CD4-positive, alpha-beta T cell treated with Interleukin-15 for 4 hours (primary cell): ENCODE results near the gene MAPK12.
"Not testable (repeated sequence)": the region's sequence is repeated elsewhere in the genome, so short reads cannot be mapped to it uniquely, and the experiment has no call there.

ENCODE experiments used
- DNase-seq: peaks from one replicate; pipeline ENCODE4 v3.0.0-alpha.2; 2020; ENCODE audit warnings: low spot score

The MAPK12 gene

GRCh38 chr22:50281957-50282356 is 20.5 kb upstream of the MAPK12 start:
- DNase-seq = no peak

- DNase-seq = no peak
Observed at GRCh38 chr22:50281384-50281760, 19.9 kb upstream of the MAPK12 start.

GRCh38 chr22:50280708-50281383 is 19.4 kb upstream of the MAPK12 start:
- DNase-seq = no peak

- no peak for DNase-seq
Observed at GRCh38 chr22:50280022-50280707, 18.7 kb upstream of the MAPK12 start.

GRCh38 chr22:50278956-50279619 is 17.6 kb upstream of the MAPK12 start:
- no peak for DNase-seq

- no peak for DNase-seq
Observed at GRCh38 chr22:50278461-50278860, 17.0 kb upstream of the MAPK12 start.

GRCh38 chr22:50277761-50278160 is 16.3 kb upstream of the MAPK12 start:
- DNase-seq = no peak

GRCh38 chr22:50276143-50276542 is 14.7 kb upstream of the MAPK12 start:
- DNase-seq = peak; percentile 44

- no peak for DNase-seq
Observed at GRCh38 chr22:50275181-50276055, 13.9 kb upstream of the MAPK12 start.

- no peak for DNase-seq
Observed at GRCh38 chr22:50274771-50275170, 13.3 kb upstream of the MAPK12 start.

GRCh38 chr22:50274311-50274710 is 12.8 kb upstream of the MAPK12 start:
- peak; percentile 50 for DNase-seq

- DNase-seq = not testable (repeated sequence)
Observed at GRCh38 chr22:50273781-50274180, 12.3 kb upstream of the MAPK12 start.

GRCh38 chr22:50273352-50273751 is 11.9 kb upstream of the MAPK12 start:
- not testable (repeated sequence) for DNase-seq

- DNase-seq = no peak
Observed at GRCh38 chr22:50272044-50272802, 10.7 kb upstream of the MAPK12 start.

- peak; percentile 55 for DNase-seq
Observed at GRCh38 chr22:50271519-50271970, 10.1 kb upstream of the MAPK12 start.

GRCh38 chr22:50270666-50271394 is 9.3 kb upstream of the MAPK12 start:
- peak; percentile 61 for DNase-seq

- peak; percentile 70 for DNase-seq
Observed at GRCh38 chr22:50269970-50270665, 8.6 kb upstream of the MAPK12 start, which contains the start of gene MAPK11. TSS of gene MAPK11 (minus strand) at chr22:50270380. CDS start at chr22:50270292, 88 bp downstream.

- DNase-seq = no peak
Observed at GRCh38 chr22:50269573-50269969, 8.1 kb upstream of the MAPK12 start.

- no peak for DNase-seq
Observed at GRCh38 chr22:50268655-50269113, 7.2 kb upstream of the MAPK12 start.
